HUES64 (cell line): ENCODE measurements around the gene HINT2.

Experiments used
- H3K27ac ChIP-seq: 2 replicates; pipeline ENCODE4 v1.7.0; 2013; ENCODE audit warnings: low read depth, low read length, inconsistent platforms
- H3K27me3 ChIP-seq: 2 replicates; pipeline ENCODE4 v1.6.1; 2013; ENCODE audit warnings: mild to moderate bottlenecking, low read length; ENCODE audit not compliant: insufficient read depth
- H3K36me3 ChIP-seq: 2 replicates; pipeline ENCODE4 v1.6.1; 2013; ENCODE audit warnings: mild to moderate bottlenecking, low read length; ENCODE audit not compliant: insufficient read depth
- H3K4me1 ChIP-seq: 2 replicates; pipeline ENCODE4 v1.6.1; 2013; ENCODE audit warnings: mild to moderate bottlenecking, low read length, moderate library complexity; ENCODE audit not compliant: insufficient read depth
- H3K4me3 ChIP-seq: 2 replicates; pipeline ENCODE4 v1.5.1; 2013; ENCODE audit warnings: mild to moderate bottlenecking, low read length, moderate library complexity
- H3K9ac ChIP-seq: 2 replicates; pipeline ENCODE4 v1.6.1; 2013; ENCODE audit warnings: mild to moderate bottlenecking, low read depth, low read length
- H3K9me3 ChIP-seq: 2 replicates; pipeline ENCODE4 v1.6.1; 2013; ENCODE audit warnings: low read depth, low read length; ENCODE audit not compliant: insufficient read depth
- WGBS: fragments of 150-250, 120-280 bp; methylation state at CpG from one replicate; pipeline ENCODE4 v1.1.7; 2013; ENCODE audit warnings: missing lambda C conversion rate; 5-methylcytosine and 5-hydroxymethylcytosine counted together

Gene HINT2

DNA sequence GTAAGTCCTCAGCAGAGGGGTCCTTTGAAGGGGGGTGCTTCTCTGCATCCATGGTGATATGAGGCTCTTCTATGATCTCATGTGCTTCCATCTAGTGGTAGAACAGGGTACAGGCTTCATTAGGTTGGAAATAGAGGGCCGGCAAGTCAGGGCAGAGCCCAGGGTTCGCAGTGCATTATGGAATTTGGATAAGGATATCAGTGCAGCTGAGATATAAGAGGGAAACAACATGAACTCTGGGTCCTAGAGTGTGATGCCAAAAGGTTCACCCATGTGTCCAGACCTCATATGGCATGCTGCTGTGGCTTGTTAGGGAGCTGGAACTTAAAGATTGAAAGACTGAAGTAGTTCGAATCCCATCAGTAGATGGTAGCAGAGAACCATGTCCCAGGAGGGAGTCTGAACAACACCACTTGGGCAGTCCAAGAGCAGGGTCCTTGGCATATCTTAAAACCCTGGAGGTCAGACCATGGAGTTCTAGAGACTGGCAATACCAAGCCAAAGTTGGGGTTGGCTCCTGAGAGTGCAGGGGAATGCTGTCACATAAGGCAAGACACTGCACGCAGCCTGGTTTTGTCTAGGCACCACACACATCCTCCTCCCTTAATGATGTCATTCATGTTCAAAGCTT is 11.3 kb upstream of the HINT2 start:
- Histone ChIP-seq H3K9ac (no peak overlapping the region), H3K9me3 (no peaks in the 10 kb centered on the region), H3K4me1 (peaks cover 11% of the 10 kb centered on the region), H3K27me3 (no peaks in the 10 kb centered on the region), H3K4me3 (no peak overlapping the region), H3K27ac (no peak overlapping the region), H3K36me3 (no peaks in the 10 kb centered on the region)
- WGBS, result 60% methylated on average over 4 of the region's 4 CpGs

DNA sequence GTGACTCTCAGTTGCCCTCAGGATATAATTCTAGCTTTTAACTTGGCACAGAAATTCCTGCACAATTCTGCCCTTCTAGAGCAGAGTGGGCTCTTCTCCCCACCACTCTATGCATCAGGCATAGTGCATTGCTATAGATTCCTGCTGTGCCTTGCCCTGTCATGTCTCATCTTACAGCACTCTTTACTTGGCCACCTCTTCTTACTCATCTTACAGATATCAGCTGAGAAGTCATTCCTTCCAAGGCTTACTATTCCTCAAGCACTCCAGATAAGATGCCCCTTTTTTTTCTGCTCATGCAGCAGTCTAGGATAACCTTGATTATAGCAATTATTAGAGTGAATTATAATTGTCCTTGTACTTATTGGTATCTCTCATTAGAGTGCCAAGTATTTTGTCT is 8.1 kb upstream of the HINT2 start:
- no peak overlapping the region for H3K4me3 ChIP-seq
- H3K9me3 ChIP-seq, result no peaks in the 10 kb centered on the region
- no peak overlapping the region for H3K27ac ChIP-seq
- no peak overlapping the region for H3K9ac ChIP-seq
- H3K27me3 ChIP-seq, result no peaks in the 10 kb centered on the region
- H3K4me1 ChIP-seq, result peaks cover 9% of the 10 kb centered on the region
- no peaks in the 10 kb centered on the region for H3K36me3 ChIP-seq

DNA sequence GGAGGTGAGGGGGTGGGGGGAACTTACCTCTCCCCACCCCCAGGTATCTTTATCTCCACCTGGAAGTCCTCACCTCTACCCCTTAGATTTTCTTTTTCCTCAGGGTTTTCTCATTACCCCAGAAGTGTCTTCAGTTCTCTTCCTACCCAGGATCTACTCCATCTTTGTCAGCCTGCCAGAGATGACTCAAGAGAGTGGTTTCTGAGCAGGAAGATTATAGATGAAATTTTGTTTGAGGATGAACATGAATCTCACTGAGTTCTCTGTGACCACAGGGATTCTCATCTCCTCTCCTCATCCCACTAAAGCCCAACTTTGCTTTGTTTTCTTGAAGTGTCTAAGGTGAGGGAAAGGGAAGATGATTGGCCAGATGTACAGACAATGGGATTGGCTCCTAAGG is 5.2 kb upstream of the HINT2 start:
- Histone ChIP-seq H3K9me3 (no peaks in the 10 kb centered on the region), H3K27ac (no peak overlapping the region), H3K4me3 (no peak overlapping the region), H3K36me3 (no peaks in the 10 kb centered on the region), H3K4me1 (peaks cover 11% of the 10 kb centered on the region), H3K27me3 (no peaks in the 10 kb centered on the region), H3K9ac (no peak overlapping the region)

DNA sequence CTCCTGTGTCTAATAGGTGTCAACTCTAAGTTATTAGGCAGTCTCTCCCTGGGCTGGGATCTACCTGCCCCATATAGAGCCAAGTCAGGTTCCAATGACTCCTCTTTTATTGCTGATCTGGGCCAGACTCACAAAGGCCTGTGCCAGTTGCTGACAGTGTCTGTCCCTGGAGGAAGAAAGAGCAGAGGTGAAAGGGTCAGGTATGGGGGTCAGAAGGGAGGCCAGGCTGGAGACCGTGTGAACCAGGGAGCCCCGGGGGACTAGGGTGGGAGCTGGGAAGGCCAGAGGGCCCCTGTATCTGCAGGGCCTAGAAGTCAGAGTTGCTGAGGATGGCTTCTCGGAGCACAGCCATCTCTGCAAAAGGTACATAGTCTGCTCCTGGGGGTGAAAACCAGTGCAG is 3.5 kb upstream of the HINT2 start:
- no peak overlapping the region for H3K4me3 ChIP-seq
- no peaks in the 10 kb centered on the region for H3K27me3 ChIP-seq
- H3K27ac ChIP-seq, result no peak overlapping the region
- H3K9ac ChIP-seq, result no peak overlapping the region
- no peaks in the 10 kb centered on the region for H3K9me3 ChIP-seq
- no peaks in the 10 kb centered on the region for H3K36me3 ChIP-seq
- WGBS, result 87% methylated on average over 3 of the region's 3 CpGs
- H3K4me1 ChIP-seq, result peaks cover 18% of the 10 kb centered on the region

DNA sequence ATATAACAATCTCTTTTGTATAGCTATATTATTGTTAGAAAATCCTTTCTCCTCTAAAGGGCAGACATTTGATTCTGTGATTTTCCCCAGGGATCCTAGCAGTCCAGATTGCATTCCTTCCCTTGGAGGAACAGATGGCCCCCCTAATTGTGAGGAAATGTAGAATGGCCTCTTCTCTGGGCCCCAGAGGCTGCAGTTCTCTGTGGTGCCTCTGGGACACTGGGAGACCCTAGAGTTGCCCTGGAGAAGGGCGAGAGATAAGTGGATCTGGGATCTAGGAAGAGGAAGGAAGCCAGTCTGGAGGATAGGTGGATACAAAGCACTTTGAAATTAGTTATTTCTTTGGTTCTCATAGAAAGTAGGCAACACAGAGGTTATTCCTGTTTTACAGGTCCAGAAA is 1.9 kb upstream of the HINT2 start:
- no peak overlapping the region for H3K27ac ChIP-seq
- WGBS, result 70% methylated on average over 1 of the region's 1 CpG
- H3K9ac ChIP-seq, result no peak overlapping the region
- H3K4me3 ChIP-seq, result no peak overlapping the region
- H3K9me3 ChIP-seq, result no peaks in the 10 kb centered on the region
- H3K27me3 ChIP-seq, result no peaks in the 10 kb centered on the region
- no peaks in the 10 kb centered on the region for H3K36me3 ChIP-seq
- peaks cover 15% of the 10 kb centered on the region for H3K4me1 ChIP-seq

DNA sequence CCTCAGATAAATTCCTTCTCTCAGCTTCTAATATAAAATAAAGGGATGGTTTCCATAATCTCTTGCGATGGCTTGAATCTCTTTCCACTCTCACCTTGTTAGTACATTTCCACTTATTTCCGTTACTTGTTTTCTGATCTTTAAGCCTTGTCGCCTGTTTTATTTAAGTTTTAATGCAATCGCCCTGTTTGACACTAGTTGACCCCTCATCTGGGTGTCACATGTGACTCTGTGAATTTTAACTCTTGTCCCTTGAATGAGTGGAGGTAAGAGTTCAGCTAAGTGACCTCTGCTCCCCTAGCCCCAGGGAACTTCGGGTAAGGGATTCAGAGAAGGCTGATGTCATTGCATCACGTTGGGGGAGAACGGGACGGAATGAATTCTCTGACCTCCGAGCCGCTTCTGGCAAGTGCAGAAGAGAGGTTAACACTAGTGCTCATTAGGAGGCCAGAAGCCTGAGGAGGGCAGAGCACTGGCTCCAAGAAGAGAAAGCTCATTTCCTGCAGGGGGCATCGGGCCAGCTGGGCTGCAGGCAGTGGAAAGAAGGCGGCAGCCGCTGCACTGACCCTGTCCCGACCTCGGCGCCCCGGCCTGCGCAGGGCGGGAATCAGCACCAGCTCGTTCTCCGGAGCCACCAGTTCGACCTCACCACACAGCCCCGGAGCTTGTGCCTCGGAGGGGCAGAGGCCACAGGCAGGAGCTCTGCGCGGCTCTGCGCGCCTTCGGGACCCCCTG is 569 bp downstream of the HINT2 start:
- H3K9me3 ChIP-seq, result no peaks in the 10 kb centered on the region
- H3K36me3 ChIP-seq, result peaks cover 3% of the 10 kb centered on the region
- peak overlapping the region; percentile 72 for H3K4me3 ChIP-seq
- peaks cover 15% of the 10 kb centered on the region for H3K4me1 ChIP-seq
- WGBS, result 11% methylated on average over 29 of the region's 29 CpGs
- peak overlapping the region; percentile 97 for H3K27ac ChIP-seq
- 0 out of 2 replicates have a peak, but pooled peaks cover 3% of the 10 kb centered on the region for H3K27me3 ChIP-seq
- H3K9ac ChIP-seq, result peak overlapping the region; percentile 90

DNA sequence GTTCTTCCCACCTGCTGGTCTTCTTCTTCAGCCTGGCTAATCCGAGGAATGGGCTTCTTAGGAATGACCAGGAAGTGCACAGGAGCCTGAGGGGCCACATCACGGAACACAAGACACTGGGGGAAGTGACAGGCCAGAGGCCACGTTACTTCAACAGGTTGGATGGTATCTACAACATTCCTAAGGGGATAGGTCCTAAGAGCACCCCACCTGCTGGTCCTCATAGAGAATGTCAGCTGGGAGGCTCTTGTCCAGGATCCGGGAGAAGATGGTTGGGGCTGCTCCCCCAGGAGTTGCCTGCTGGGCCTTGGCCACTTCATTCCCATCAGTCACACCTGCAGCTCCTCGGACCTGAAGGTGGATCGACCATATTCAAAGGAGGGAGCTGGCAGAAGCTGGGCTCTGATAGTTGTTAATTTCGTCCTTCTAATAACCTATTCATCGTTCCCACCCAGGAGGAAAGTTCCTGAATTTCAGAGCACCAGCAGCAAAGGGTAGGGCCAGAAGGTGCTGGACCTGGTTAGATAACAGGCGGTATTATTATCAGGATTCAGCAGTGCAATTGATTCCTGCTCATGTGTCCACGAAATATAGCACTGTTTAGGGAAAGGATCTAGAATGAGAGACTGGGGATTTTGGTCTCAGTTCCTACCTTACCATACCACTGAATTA is 1.3 kb downstream of the HINT2 start:
- 82% methylated on average over 10 of the region's 10 CpGs for WGBS
- H3K9me3 ChIP-seq, result no peaks in the 10 kb centered on the region
- peaks cover 15% of the 10 kb centered on the region for H3K4me1 ChIP-seq
- 0 out of 2 replicates have a peak, but pooled peaks cover 3% of the 10 kb centered on the region for H3K27me3 ChIP-seq
- peak overlapping the region; percentile 72 for H3K4me3 ChIP-seq
- peak overlapping the region; percentile 97; the same call in 1 of the 2 replicates for H3K27ac ChIP-seq
- H3K36me3 ChIP-seq, result peaks cover 10% of the 10 kb centered on the region
- no peak overlapping the region; the same call in 1 of the 2 replicates for H3K9ac ChIP-seq

DNA sequence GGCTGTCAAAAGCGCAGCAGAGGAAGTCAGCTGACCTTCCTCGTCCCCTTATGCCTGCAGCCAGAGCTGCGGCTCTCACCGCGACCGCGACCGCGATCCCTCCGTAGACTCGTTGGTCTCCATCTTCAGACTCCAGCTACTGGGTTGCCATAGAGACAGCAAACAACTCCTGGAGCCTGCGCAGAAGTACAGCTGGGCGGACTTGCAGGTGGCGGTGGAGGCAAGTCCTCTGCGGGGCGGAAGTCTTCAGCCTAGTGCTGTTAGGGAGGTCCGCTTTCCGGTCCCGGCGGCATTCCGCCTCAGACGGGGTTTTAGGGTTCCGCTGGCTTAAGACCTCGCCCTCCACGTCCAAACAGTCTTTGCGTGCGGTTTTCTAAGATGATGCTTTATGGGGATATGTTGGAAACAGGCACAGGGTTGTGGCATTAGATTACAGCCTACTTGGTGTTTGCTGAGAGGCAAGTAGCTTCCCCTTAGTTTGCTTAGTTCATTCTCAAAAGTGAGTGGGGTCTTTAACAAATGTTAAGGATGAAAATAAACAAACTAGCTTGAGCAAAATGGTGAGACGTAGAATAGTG is 2.7 kb downstream of the HINT2 start, which contains the start of gene SPAG8:
TSS of gene SPAG8 (minus strand) at position 238 of the 578 bp plus-strand sequence. CDS start at position 123, 115 bp downstream.
- Histone ChIP-seq H3K27ac (no peak within 1 kb of the TSS), H3K4me3 (peak within 1 kb of the TSS; percentile 55)
- WGBS, result 1% methylated on average over 27 of the region's 28 CpGs

DNA sequence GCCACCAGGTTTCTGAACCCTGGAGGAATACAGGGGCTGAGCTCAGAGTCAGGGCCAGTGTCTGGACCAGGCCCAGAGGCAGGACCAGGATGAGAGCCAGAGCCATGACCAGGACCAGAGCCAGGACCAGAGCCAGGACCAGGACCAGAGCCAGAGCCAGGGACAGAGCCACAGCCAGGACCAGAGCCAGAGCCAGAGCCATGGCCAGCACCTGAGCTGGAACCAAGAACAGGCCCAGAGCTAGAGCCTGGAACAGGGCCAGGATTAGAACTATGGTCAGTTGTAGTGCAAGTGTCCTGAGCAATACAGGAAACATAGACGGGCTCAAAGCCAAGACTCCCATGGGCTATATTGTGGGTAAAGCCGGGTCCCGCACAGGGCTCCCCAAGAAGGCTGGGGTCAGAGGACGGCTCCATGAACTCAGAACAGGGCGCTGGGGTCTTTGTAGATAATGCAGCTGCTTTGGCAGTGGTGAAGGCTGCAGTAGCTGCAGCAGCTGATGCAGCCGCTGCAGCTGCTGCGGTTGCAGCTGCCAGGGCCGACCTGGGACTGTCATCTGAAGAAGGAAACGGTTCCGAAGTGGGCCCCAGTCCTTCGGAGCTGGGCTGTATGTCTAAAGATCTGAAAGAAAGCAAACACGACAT is 3.3 kb downstream of the HINT2 start:
- WGBS, result 38% methylated on average over 12 of the region's 12 CpGs
- Histone ChIP-seq H3K36me3 (peaks cover 25% of the 10 kb centered on the region), H3K9ac (no peak overlapping the region), H3K9me3 (no peaks in the 10 kb centered on the region), H3K27ac (no peak overlapping the region), H3K27me3 (0 out of 2 replicates have a peak, but pooled peaks cover 3% of the 10 kb centered on the region), H3K4me1 (peaks cover 15% of the 10 kb centered on the region), H3K4me3 (peak overlapping the region; percentile 55)

More for the DNA sequence above, 2.7 kb downstream of the HINT2 start, which contains the start of gene SPAG8:
- Histone ChIP-seq H3K36me3 (peaks cover 22% of the 10 kb centered on the region), H3K4me1 (peaks cover 15% of the 10 kb centered on the region), H3K9me3 (no peaks in the 10 kb centered on the region), H3K27me3 (0 out of 2 replicates have a peak, but pooled peaks cover 3% of the 10 kb centered on the region), H3K9ac (peak within 1 kb of the TSS; percentile 27; the same call in 1 of the 2 replicates)

DNA sequence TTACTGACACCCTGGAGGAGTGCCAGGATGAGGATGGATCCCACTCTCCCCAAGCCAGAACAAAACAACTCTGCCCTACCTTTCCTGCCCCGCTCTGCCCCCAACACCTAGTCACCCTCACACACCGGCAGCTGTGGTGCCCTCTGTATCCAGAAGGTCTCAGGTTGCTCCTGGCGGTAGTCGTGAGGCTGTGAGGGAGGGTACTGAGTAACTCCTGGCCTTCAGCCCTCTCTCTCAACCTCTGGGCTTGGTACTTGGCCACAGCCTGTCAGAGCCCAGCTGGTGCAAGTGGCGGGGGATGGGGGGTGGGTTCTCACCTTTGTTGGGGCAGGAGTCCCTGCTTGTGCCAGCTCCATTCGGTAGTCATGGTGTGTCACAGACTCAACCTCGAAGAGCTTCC is 4.7 kb downstream of the HINT2 start:
- Histone ChIP-seq H3K4me1 (peaks cover 13% of the 10 kb centered on the region), H3K27me3 (0 out of 2 replicates have a peak, but pooled peaks cover 3% of the 10 kb centered on the region), H3K9ac (no peak overlapping the region), H3K27ac (no peak overlapping the region), H3K4me3 (no peak overlapping the region), H3K9me3 (no peaks in the 10 kb centered on the region), H3K36me3 (peaks cover 37% of the 10 kb centered on the region)
- 94% methylated on average over 7 of the region's 7 CpGs for WGBS
